Stimulated activated CD4-positive, alpha-beta T cell treated with anti-CD3 and anti-CD28 coated beads, Interleukin-4, amount 100 ng/mL, for 1 hour (primary cell): ENCODE data around the gene TPST1.

Source experiments
- DNase-seq: peaks from one replicate; pipeline ENCODE4 v3.0.0-alpha.2; 2020

Gene TPST1

GRCh38 chr7:66239467-66239856, 34.3 kb downstream of the TPST1 start:
- no peak for DNase-seq

DNA sequence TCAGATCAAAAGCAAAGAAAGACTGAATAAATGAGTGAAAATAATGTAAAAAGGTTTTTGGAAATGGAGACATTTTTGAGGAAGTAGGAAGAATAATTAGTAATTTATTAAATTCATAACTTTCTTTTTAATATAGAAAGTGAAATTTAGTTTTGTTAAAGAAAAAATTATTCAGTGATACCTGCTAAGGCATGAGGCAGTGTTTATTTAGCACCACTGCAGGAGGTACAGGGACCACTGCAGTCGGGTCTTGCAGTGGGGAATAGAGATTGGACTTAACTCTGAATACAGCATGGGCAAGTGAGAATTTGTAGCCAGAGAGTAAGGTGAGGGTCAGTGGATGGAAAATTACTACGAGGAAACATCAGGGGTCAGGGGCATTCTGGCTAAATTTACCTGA, 39.9 kb downstream of the TPST1 start:
- DNase-seq, result no peak

DNA sequence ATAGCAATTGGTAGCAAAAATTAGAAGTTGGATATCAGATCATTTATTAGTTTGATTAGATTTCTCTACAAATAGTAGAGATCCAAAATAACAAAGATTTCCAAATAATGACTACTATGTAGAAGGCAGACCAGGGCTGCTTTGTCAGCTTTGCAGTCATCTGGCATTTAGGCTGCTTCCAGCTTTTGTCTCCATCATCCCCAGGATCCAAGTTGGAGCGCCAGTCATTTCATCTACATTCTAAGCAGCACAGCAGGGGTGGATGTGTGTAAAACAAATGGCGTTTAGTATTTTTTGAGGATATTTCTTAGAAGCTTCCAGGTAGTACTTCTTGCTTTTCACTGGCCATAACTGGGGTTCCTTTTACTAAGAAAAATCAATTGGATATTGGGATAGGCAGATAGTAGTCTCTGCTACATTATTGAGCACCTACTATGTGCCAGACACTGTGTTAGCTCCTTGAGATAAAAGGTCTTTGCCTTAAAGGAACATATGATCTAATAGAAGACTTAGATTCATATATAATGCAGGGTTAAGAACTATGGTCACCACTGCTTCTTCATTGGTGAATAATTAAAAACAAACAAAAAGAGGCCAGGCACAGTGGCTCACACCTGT, 41.5 kb downstream of the TPST1 start:
- no peak for DNase-seq

DNA sequence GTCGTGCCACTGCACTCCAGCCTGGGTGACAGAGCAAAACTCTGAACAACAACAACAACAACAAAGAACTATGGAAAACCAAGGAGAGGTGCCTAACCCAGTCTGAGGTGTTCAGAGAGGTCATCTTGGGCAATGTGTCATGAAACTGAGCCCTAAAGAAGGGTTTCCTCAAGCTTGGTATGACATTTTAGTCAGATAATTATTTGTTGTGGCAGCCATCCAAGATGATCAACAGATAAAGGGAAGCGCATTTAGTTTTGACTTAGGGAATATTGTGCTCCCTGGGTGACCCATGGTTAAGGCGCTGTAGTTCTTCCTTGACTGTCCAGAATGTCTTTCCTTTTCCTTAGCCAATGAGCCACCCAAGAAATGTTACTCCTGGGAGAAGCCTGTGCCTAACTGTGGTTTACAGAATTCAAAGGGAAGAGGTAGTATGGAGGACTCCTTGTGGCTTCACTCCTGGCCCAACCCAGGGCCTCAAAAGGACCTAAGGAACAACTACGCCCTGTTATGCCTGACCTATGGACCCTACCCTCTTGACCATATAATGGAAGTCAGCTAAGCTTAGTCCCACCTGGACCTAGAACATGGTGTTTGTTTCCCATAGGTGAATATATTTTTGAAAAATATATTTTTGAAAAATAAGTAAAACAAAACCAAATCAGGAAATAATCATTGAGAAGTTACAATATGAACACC, 42.4 kb downstream of the TPST1 start:
- no peak for DNase-seq

DNA sequence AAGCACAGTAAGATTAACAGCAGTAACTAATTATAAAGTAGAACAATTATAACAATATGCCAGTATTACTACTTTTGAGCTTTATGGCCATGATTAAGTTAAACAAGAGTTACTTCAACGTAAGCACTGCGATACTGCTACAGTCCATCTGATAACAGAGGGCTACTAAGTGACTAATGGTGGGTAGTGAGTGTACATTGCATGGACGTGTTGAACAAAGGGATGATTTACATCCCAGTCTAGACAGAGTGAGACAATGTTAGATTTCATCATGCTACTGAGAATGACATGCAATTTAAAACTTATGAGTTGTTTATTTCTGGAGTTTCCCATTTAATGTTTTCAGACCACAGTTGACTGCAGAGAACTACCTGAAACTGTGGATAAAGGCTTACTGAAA, 45.6 kb downstream of the TPST1 start:
- no peak for DNase-seq

DNA sequence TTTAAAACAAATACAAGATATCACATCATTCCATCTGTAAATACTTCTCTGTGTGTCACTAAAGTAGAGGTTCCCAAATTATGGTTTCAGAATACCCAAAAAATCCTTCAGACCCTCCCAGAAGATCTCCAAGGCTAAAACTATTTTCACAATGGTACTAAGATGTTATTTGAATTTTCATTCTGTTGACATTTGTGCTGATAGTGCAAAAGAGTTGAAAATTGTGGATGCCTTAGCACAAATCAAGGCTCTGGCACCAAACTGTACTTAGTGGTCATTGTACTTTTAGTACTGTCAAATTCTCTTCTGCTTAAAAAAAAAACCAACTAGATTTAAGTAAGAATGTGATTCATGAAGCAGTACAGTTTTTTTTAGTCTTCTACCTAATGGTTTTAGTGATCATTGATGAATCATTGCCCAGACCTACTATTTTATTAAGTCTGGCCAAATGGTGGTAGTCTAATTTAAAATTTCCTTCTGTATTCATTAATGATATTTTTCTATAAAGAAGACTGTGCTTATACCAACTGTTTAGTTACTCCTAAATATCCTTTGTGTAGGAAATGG, 50.5 kb downstream of the TPST1 start:
- DNase-seq, result no peak

GRCh38 chr7:66256281-66256680, 51.1 kb downstream of the TPST1 start:
- DNase-seq, result no peak

GRCh38 chr7:66257481-66257880, 52.3 kb downstream of the TPST1 start:
- DNase-seq, result no peak

DNA sequence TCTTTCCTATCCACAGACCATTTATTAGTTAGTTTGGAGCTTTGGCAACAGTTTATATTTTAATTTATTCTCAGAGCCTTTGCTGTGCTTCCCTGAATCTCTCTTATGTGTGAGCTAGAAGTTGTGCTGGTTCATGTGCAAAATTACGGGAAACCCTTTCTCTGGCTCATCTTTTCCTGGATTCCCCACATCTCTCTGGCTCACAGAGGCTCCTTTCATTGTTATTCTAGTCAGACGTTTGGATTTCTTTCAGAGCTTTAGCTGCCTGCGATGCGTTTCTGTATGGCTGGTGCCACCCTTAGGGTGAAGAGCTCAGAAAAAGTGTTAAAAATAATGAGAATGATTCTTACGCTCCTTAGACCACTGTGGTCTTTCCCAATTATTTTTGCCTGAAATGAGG, 53.3 kb downstream of the TPST1 start:
- no peak for DNase-seq

DNA sequence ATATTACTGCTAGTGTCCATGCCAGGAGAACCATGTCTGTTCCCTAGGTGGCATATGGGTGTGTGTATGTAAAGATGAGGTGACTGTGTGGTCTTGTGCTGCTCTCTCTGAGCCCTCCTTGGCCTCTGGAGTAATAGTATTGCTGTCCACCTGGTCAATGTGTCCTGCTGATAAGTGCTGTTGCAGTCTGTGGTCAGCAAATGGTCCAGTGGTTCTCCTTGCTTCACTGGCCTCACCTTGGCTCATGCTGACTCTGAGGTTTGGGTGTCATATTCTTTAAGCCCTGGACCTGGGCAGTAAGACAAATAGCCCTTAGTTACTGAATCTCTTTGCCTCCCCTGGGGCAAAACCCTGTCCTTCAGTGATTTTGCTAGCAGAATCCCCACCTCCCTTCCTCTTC, 56.8 kb downstream of the TPST1 start:
- DNase-seq, result no peak

- DNase-seq, result no peak
Measured at GRCh38 chr7:66263936-66264335, 58.8 kb downstream of the TPST1 start.

- no peak for DNase-seq
Measured at GRCh38 chr7:66265566-66265965, 60.4 kb downstream of the TPST1 start.

- DNase-seq, result no peak
Measured at GRCh38 chr7:66267249-66267648, 62.1 kb downstream of the TPST1 start.

DNA sequence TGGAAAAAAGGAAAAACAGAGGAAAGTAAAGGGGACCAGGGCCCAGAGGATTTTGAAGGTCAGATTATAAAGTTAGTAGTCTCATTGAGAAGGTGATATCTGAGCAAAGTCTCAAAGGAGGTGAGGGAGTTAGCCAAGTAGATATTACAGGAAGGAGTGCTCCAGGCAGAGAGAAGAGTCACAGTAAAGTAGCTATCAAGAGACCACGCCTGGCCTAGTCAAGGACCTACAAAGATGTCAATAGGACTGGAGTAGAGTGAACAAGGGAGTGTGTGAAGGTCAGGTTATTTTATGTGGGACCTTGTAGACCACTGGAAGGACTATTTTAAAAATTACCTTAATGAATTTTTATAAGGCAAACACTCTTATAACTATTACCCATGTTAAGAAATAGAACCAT, 64.8 kb downstream of the TPST1 start:
- no peak for DNase-seq

GRCh38 chr7:66272321-66272720, 67.2 kb downstream of the TPST1 start:
- no peak for DNase-seq

GRCh38 chr7:66276363-66276762, 71.2 kb downstream of the TPST1 start:
- DNase-seq, result no peak

GRCh38 chr7:66277492-66277891, 72.4 kb downstream of the TPST1 start:
- DNase-seq, result no peak

DNA sequence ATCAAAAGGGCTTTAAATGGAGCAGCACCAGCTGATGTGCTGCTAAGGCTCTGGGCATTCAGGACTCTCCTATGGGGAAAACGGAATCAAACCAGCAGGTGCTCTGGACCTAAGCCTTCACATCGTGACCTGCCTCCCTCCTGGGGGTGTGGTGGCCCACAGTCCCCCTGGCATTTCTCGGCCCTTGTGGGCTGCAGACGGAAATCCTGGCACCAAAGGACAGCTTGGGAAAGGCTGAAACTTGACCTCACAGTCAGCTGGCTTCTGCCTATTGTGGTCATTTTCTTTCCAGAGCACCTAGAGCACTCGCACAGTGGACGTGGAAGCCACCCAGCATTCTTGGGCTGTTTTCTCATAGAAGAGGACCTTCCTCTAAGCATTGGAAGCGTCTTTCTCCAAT, 74.8 kb downstream of the TPST1 start:
- DNase-seq, result no peak

GRCh38 chr7:66281678-66282590, 76.8 kb downstream of the TPST1 start:
- DNase-seq, result no peak

- no peak for DNase-seq
Measured at GRCh38 chr7:66282591-66282935, 77.4 kb downstream of the TPST1 start.

DNA sequence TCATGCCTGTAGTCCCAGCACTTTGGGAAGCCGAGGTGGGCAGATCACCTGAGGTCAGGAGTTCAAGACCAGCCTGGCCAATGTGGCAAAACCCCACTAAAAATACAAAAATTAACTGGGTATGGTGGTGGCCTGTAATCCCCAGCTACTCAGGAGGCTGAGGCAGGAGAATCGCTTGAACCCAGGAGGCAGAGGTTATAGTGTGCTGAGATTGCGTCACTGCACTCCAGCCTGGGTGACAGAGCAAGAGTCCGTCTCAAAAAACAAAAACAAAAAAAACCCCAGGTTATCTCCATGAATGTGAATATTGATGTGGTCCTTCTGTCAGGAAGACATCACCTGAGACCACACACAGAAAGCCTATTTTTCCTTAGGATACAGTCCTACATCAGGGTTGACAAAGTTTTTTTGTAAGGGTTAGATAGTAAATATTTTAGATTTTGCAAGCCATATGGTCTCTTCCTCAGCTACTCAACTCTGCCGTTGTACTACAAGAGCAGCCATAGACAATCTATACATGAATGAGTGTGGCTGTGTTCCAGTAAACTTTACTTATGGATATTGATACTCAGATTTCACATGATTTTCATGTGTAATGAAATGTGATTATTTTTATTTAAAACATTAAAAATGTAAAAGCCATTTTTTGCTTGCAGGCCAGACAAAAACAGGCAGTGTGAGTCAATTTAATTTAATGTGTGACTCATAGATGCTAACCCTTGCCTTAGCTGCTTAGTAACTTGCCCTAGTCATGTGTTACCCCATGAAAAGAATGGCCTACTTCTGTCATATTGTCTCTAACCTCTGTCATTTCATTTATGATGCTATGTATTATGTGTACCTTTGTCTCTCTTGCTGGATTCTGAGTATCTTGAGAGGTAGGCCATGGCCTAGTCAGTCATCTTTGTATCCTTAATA, 78.1 kb downstream of the TPST1 start:
- DNase-seq, result no peak

GRCh38 chr7:66296001-66296521, 90.9 kb downstream of the TPST1 start:
- DNase-seq, result no peak
